Body of pancreas (tissue), 4 donors: ENCODE measurements around the gene ACYP2.

Source experiments
- POLR2A ChIP-seq, 3 donors: fragments of 450-650 bp; IDR thresholded peaks; one replicate each; pipeline ENCODE4 v1.6.1; 2016; ENCODE audit warnings: antibody characterized with exemption in 3 of 3, mild to moderate bottlenecking in 2 of 3
- TF ChIP-seq, protein P1 (sequence below), 7 experiments: fragments of 450-650 bp in 4 of 7; fragments of 200-600 bp in 3 of 7; sonication (generic) in 3 of 7; IDR thresholded peaks; one replicate each; pipeline ENCODE4 v1.5.1; 2016 to 2019; ENCODE audit warnings: antibody characterized with exemption in 7 of 7

DNA sequence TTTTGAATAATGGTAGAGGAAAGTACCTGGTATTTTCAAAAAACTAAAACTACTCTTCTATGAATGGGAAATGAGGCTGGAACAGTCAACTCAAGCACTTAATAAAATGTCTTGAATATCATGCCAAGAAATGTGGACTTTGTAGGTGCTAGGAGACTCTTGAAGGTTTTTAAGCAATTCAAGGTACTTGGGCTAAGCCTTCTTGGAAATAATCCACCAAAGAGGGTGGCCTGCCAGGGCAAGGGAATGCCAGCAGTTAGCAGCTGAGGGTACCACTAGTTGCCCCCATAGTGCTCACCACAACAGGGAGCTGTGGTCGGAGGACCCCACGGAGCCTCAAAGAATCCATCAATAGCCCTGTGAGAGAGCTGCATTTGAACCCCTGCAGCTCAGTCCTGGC, 14.6 kb upstream of the ACYP2 start:
- TF ChIP-seq, protein P1, sequence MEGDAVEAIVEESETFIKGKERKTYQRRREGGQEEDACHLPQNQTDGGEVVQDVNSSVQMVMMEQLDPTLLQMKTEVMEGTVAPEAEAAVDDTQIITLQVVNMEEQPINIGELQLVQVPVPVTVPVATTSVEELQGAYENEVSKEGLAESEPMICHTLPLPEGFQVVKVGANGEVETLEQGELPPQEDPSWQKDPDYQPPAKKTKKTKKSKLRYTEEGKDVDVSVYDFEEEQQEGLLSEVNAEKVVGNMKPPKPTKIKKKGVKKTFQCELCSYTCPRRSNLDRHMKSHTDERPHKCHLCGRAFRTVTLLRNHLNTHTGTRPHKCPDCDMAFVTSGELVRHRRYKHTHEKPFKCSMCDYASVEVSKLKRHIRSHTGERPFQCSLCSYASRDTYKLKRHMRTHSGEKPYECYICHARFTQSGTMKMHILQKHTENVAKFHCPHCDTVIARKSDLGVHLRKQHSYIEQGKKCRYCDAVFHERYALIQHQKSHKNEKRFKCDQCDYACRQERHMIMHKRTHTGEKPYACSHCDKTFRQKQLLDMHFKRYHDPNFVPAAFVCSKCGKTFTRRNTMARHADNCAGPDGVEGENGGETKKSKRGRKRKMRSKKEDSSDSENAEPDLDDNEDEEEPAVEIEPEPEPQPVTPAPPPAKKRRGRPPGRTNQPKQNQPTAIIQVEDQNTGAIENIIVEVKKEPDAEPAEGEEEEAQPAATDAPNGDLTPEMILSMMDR (IDR thresholded peaks at IDR 0.05) = no peak
- TF ChIP-seq POLR2A (IDR thresholded peaks at IDR 0.05) = no peak
